Neural crest cell (in vitro differentiated cells): ENCODE data around the gene NEK7. TPM values are rescaled to one million over a fixed set of nuclear protein-coding genes. Genes with fewer than 3 reads are reported as not detected.

ENCODE experiments used
- DNase-seq: peaks from one replicate; pipeline ENCODE4 v3.0.0; 2021; ENCODE audit warnings: low read depth, mixed read lengths, low spot score
- H3K27ac Mint-ChIP-seq: one replicate; pipeline ENCODE4 v1.8.0; 2021; ENCODE audit warnings: mild to moderate bottlenecking, mixed read lengths; ENCODE audit not compliant: unreplicated experiment
- H3K27me3 Mint-ChIP-seq: 2 replicates; pipeline ENCODE4 v1.8.0; 2021; ENCODE audit warnings: low read depth, mild to moderate bottlenecking, mixed read lengths
- H3K36me3 Mint-ChIP-seq: 2 replicates; pipeline ENCODE4 v1.8.0; 2021; ENCODE audit warnings: low read depth, mild to moderate bottlenecking, mixed read lengths
- H3K4me1 Mint-ChIP-seq: 2 replicates; pipeline ENCODE4 v1.8.0; 2021; ENCODE audit warnings: mixed read lengths
- H3K4me3 Mint-ChIP-seq: one replicate; pipeline ENCODE4 v1.8.0; 2021; ENCODE audit warnings: mild to moderate bottlenecking, mixed read lengths
- H3K9me3 Mint-ChIP-seq: 2 replicates; pipeline ENCODE4 v1.8.0; 2021; ENCODE audit warnings: mixed read lengths
- total RNA-seq: library from RNA; stranded (reverse); gene quantifications from 2 replicates; pipeline ENCODE4 v1.2.1, GENCODE V29; 2021
- TF ChIP-seq, protein P1 (sequence below): fragments of 200-600 bp; sonication (generic); conservative IDR thresholded peaks from 2 replicates; pipeline ENCODE4 v1.5.0; 2021; ENCODE audit warnings: antibody characterized with exemption, mild to moderate bottlenecking

The NEK7 gene
- total RNA-seq, 1 donor from 2014 or later, result 12.5 TPM

DNA sequence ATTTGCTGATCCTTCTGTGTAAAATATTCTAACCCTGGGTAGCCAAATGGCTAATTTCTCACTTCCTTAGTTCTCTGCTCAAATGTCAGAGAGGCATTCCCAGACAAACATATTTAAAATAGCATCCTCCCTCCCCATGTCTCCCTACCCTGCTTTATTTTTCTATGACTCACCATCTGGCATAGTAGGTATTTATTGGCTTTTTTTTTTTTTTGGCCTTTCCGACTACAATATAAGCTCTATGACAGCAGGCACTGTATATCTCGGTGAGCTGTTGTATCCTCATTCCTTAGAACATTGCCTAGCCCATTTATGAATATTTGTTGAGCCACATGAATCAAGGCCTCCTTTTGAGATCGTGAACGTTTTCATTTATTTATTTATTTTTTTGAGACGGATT is 1.5 kb upstream of the NEK7 start:
- Mint-ChIP-seq H3K27me3 (no peaks in the 10 kb centered on the region), H3K4me3 (peak overlapping the region; percentile 90), H3K27ac (no peak overlapping the region), H3K9me3 (no peaks in the 10 kb centered on the region), H3K4me1 (peaks cover 33% of the 10 kb centered on the region), H3K36me3 (no peaks in the 10 kb centered on the region)
- TF ChIP-seq, protein P1, sequence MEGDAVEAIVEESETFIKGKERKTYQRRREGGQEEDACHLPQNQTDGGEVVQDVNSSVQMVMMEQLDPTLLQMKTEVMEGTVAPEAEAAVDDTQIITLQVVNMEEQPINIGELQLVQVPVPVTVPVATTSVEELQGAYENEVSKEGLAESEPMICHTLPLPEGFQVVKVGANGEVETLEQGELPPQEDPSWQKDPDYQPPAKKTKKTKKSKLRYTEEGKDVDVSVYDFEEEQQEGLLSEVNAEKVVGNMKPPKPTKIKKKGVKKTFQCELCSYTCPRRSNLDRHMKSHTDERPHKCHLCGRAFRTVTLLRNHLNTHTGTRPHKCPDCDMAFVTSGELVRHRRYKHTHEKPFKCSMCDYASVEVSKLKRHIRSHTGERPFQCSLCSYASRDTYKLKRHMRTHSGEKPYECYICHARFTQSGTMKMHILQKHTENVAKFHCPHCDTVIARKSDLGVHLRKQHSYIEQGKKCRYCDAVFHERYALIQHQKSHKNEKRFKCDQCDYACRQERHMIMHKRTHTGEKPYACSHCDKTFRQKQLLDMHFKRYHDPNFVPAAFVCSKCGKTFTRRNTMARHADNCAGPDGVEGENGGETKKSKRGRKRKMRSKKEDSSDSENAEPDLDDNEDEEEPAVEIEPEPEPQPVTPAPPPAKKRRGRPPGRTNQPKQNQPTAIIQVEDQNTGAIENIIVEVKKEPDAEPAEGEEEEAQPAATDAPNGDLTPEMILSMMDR, result no peak
- DNase-seq, result no peak

DNA sequence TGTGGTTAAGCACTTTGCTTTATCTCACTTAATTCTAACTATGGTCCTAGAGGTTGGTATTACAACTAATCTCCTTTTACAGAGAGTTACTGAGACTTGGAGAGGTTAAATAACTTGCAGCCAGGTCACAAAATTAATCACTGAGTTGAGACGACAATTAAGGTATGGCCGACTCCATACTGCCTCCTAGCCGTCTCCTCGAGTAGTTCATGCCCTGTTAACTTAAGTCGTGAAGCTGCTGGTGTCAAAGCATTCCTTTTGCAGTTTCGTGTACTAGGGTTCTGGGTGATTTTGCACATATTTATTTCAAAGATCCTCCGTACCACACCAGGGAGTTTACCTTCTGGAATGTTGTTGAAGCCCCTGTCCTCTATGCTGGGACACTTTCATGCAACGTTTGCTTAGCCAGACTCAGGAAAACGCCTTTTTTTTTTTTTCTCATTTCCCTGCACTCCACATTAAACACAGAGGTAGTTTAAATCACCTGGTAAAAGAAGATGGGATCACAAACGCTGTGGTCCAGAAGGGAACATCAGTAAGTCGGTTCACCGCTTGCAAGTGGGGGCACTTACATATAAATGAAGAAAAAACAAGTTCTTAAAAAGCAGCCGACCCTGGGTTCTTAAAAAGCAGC is 570 bp upstream of the NEK7 start:
- DNase-seq, result peak; percentile 53
- Mint-ChIP-seq H3K4me1 (peaks cover 37% of the 10 kb centered on the region), H3K4me3 (peak overlapping the region; percentile 90), H3K36me3 (no peaks in the 10 kb centered on the region), H3K9me3 (no peaks in the 10 kb centered on the region), H3K27me3 (no peaks in the 10 kb centered on the region), H3K27ac (peak overlapping the region; percentile 29)
- TF ChIP-seq, protein P1, result peak; percentile 85

DNA sequence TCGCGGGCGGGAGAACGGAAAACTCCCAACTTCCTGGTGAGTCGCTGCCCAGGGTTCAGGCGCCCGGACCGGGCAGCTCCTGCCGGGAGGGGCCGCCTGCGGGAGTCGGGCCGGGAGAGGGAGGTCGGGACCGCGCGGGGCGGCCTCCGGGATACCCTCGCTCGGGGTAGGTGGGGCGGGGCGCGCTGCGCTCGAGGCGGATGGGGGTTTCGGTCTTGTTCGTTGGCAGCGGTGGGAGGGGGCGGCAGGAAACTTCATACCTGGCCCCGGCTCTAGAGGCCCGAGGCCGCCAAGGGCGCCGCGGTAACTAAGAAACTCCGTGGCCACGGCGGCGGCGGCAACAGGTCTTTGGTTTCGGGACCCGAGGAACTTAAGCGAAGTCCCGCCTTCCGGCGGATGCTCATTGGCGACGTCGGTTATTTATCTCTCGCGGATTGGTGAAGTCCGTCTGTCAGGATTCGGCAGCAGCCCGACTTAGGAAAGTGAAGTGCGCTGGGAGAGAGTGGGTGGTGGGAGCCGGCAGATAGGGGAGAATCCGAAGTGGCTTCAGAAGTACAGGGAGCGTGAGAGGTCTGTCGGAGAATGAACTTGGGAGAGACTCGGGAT is 546 bp downstream of the NEK7 start:
- H3K27me3 Mint-ChIP-seq, result no peaks in the 10 kb centered on the region
- no peaks in the 10 kb centered on the region for H3K36me3 Mint-ChIP-seq
- DNase-seq, result peak; percentile 71
- TF ChIP-seq, protein P1, result no peak
- peak overlapping the region; percentile 78 for H3K27ac Mint-ChIP-seq
- no peaks in the 10 kb centered on the region for H3K9me3 Mint-ChIP-seq
- peaks cover 41% of the 10 kb centered on the region for H3K4me1 Mint-ChIP-seq
- H3K4me3 Mint-ChIP-seq, result peak overlapping the region; percentile 93

DNA sequence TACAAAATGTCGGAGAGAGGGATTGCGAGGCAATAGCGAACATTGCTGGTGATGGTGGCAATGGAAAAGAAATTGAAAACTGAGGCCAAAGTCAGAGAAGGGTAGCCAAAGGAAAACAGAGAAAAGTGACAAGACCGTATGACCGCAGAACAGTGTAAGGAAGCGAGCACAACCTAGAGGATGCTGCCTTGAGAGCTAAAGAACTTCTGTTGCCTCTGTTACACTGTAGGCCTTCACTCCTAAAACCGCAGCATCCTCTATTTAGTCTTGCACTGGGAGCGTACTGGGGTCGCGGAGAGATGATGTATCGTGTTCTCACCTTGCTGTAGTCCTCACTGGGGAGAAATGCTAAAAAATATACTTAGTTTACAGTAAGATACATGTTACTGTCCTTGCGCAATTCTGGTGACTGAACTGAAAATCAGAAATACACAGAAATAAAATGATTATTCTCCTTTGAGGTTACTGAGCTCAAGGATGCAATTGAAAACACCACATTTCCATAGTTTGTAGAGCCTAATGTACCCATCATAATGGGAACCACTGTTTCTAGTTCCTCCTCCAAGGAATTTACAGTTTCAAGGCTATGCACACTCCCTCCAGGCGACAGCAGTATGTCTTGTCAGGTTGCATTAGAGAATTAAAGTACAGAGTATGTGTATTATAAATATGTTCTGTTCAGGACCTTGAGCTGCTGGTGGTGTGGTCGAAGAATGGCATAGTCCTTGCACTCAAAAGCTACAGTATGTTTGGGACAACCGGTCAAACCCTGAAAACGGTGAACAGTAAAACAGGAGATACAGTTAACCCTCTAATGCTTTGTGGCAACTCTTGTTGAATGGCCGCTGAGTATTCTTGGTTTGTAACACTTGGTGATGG is 1.3 kb downstream of the NEK7 start:
- peak overlapping the region; percentile 99 for H3K27ac Mint-ChIP-seq
- H3K27me3 Mint-ChIP-seq, result no peaks in the 10 kb centered on the region
- no peak for DNase-seq
- H3K4me3 Mint-ChIP-seq, result peak overlapping the region; percentile 93
- H3K36me3 Mint-ChIP-seq, result no peaks in the 10 kb centered on the region
- H3K9me3 Mint-ChIP-seq, result no peaks in the 10 kb centered on the region
- H3K4me1 Mint-ChIP-seq, result peaks cover 41% of the 10 kb centered on the region
- TF ChIP-seq, protein P1, result no peak

DNA sequence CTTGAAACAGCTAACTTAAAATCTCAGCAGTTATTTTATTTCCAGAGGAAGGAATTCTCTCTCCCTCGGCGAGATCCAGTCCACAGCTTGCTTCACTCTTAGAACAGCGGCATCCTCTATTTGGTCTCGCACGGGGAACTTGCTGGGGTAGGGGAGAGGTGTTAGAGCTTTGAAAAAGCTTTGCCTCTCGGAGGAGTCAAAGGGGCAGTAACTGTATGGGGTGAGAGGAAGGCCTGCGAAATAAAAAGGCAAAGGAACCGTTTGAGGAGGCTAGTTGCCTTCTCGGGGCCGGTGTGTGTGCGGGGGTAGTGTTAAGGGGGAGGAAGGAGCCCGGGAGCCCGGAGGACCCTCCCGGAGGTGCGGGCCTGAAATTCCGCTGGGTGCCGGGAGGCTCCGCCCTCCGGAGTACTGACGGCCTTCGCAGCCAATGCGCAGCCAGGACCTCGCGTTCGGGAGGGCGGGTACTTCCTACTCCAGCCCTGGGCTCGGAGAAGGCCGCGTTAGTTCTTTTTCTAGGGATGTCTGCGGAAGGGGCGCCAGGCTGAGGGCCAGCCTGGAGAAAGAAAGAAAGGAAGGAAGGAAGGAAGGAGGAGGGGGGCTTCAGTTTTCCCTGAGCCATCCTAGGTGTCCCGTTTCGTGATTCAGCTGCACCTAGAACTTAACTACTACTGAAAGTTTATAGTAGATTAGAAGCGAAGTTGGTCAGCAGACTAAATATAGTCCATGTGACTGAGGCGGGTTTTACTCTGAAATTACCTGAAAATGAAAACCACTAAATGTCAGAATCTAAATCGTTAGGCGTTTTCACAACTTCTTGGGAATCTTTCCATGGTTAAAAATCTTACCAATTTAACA is 2.2 kb downstream of the NEK7 start:
- TF ChIP-seq, protein P1, result no peak
- H3K9me3 Mint-ChIP-seq, result no peaks in the 10 kb centered on the region
- H3K4me1 Mint-ChIP-seq, result peaks cover 41% of the 10 kb centered on the region
- H3K36me3 Mint-ChIP-seq, result no peaks in the 10 kb centered on the region
- H3K27me3 Mint-ChIP-seq, result no peaks in the 10 kb centered on the region
- H3K27ac Mint-ChIP-seq, result peak overlapping the region; percentile 99
- peak overlapping the region; percentile 93 for H3K4me3 Mint-ChIP-seq
- DNase-seq, result peak; percentile 83
